ENCODE data around the gene RAB39A. TPM values are rescaled to one million over a fixed set of nuclear protein-coding genes. Genes with fewer than 3 reads are reported as not detected.
"Not testable (repeated sequence)": the region's sequence is repeated elsewhere in the genome, so short reads cannot be mapped to it uniquely, and the experiment has no call there.

Gene RAB39A
- total RNA-seq, 5 donors from 2014 or later (not counting 1 experiment from before 2014, with no cell fraction given), result 0.13 TPM; not detected in 4

DNA sequence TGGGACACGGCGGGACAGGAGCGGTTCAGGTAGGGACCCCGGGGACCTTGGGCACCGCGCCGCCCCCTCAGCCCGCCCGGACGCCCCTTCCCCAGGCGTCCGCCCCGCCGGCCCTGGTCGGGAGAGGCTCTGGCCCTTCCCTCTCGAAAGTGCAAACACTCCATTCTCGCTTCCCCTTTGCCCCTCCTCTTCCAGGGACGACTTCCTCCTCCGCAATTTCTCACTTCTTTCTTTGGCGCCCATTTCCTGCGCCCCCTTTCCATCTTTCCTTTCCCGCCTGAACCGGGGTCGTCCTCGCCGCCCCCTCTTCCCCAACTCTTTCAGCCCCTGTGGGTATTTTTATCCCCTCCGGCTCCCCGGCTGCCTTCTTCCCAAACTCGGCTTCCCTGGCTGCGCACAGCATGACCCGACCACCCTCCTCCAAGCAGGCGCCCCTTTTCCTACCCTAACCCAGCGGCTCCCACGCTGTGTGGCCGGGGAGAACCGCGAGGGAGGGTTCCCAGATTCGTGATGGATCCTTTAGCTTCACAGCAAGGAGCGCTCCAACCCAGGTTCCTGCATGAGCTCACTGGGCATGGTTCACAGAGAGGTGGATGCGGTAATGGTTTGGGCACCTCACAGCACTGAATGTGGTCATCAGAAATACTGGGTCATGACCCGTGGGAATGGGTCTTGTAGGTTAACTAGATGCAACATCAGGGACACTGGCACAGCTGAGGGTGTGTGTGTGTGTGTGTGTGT, 689 bp downstream of the RAB39A start:
- Histone ChIP-seq H3K36me3 (ENCODE audit: control insufficient read depth in 2 of 2, extremely low read depth in 1 of 2, insufficient read depth in 1 of 2, low read length in 1 of 2) (no peaks in the 10 kb centered on the region), H3K27me3 (replicated peaks in 1 of 2; ENCODE audit: control insufficient read depth in 2 of 2, extremely low read depth in 1 of 2, insufficient read depth in 2 of 2, low read length in 1 of 2) (peaks cover 7 to 39% of the 10 kb centered on the region in 2 experiments), H3K9me3 (no peaks in the 10 kb centered on the region), H3K4me1 (ENCODE audit: control insufficient read depth in 1 of 2, extremely low read depth in 1 of 2, insufficient read depth in 2 of 2, low read length in 2 of 2) (peaks cover 4 to 17% of the 10 kb centered on the region in 2 experiments), H3K4me3 (ENCODE audit: control insufficient read depth in 1 of 2, extremely low read depth in 1 of 2, low read length in 1 of 2) (peak overlapping the region; percentile 5 to 33), H3K27ac (ENCODE audit: low read length) (no peak overlapping the region)
- ATAC-seq (replicated peaks in 1 of 4), result peak in 2 of 4 experiments; percentile 10 to 13
- no peaks in the 10 kb centered on the region for H3K36me3 Mint-ChIP-seq
- H3K4me1 Mint-ChIP-seq, result peaks cover 12 to 20% (median 12%) of the 10 kb centered on the region in 3 donors
- CTCF ChIA-PET, result interaction anchor here in 1 of 2 donors (1.1 kb wide), 1 partner anchor 8 kb away, joined by 3 read pairs; no protein-coding TSS in a partner anchor
- POLR2A ChIA-PET, result no interaction called here
- H3K9me3 Mint-ChIP-seq, result peaks cover 0 to 5% (median 0%) of the 10 kb centered on the region in 3 donors
- DNase-seq, result peak in 1 of 35 experiments; percentile 2
- 6% methylated on average over 37 of the region's 41 CpGs for WGBS (ENCODE audit: insufficient coverage)
- no peak overlapping the region for H3K27ac Mint-ChIP-seq
- peaks cover 43 to 46% of the 10 kb centered on the region in 2 donors for H3K27me3 Mint-ChIP-seq
- peak overlapping the region; percentile 67 to 89 (median 72) for H3K4me3 Mint-ChIP-seq

DNA sequence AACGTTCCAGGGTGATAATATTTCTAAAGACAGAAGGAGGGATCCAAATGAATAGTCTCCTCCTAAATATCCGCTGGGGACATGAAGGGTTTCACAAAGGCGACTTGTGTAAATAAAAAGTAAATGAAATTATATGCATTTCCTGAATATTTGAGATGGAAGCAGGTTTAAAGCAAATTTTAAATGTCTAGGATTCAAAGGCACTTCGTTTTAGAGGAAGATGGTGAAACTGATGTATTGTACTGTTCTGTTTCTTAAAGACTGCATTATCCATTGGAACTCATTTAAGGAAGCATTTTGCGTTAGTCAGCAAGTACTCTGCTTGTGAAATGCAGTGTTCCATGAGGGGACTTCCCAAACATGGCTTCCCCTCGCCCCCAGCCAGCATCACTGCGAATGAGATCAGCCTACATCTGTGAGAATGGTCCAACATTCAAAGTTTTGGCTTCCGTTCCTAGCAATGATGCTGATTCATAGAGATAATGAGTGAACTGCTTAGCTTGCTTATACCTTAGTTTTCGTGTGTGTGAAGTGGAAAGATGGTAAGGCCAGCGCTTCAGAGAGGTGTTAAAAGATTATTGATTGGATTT, 1.5 kb downstream of the RAB39A start:
- CTCF ChIA-PET, result interaction anchor here in 1 of 2 donors (1.1 kb wide), 1 partner anchor 7 kb away, joined by 3 read pairs; no protein-coding TSS in a partner anchor

DNA sequence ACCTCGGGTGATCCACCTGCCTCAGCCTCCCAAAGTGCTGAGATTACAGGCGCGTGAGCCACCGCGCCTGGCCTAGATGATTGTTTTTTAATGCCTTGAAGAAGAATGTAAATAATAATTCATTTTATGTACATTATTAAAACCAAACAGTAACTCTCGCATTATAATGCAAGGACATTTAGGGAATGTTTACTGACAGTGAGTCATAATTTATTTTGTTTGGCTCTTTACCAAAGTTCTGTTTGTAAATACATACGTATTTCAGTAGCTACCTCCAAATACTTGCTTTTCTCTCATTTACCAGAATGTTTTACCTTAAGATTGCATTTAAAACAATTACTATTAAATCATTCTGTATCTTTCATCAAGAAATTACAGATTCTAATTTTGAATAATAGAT, 3.0 kb downstream of the RAB39A start:
- H3K9me3 Mint-ChIP-seq, result peaks cover 0 to 5% (median 0%) of the 10 kb centered on the region in 3 donors
- Histone ChIP-seq H3K27me3 (replicated peaks in 1 of 2; ENCODE audit: control insufficient read depth in 2 of 2, extremely low read depth in 1 of 2, insufficient read depth in 2 of 2, low read length in 1 of 2) (peaks cover 7 to 36% of the 10 kb centered on the region in 2 experiments), H3K9me3 (no peaks in the 10 kb centered on the region), H3K27ac (ENCODE audit: low read length) (no peak overlapping the region), H3K4me1 (ENCODE audit: control insufficient read depth in 1 of 2, extremely low read depth in 1 of 2, insufficient read depth in 2 of 2, low read length in 2 of 2) (peaks cover 4 to 17% of the 10 kb centered on the region in 2 experiments), H3K36me3 (ENCODE audit: control insufficient read depth in 2 of 2, extremely low read depth in 1 of 2, insufficient read depth in 1 of 2, low read length in 1 of 2) (no peaks in the 10 kb centered on the region), H3K4me3 (ENCODE audit: control insufficient read depth in 1 of 2, extremely low read depth in 1 of 2, low read length in 1 of 2) (no peak overlapping the region)
- ATAC-seq (replicated peaks in 1 of 4), result no peak
- no peaks in the 10 kb centered on the region for H3K36me3 Mint-ChIP-seq
- H3K4me3 Mint-ChIP-seq, result no peak overlapping the region
- DNase-seq, result no peak
- H3K4me1 Mint-ChIP-seq, result peaks cover 12 to 17% (median 12%) of the 10 kb centered on the region in 3 donors
- no peak overlapping the region for H3K27ac Mint-ChIP-seq
- no CpG with 5 or more reads among the region's 7 CpGs for WGBS (ENCODE audit: insufficient coverage)
- peaks cover 30 to 32% of the 10 kb centered on the region in 2 donors for H3K27me3 Mint-ChIP-seq
- ChIA-PET POLR2A (no interaction called here), CTCF (no interaction called here)

More for the DNA sequence above, 1.5 kb downstream of the RAB39A start:
- Mint-ChIP-seq H3K9me3 (peaks cover 0 to 5% (median 0%) of the 10 kb centered on the region in 3 donors), H3K4me1 (peaks cover 12 to 20% (median 12%) of the 10 kb centered on the region in 3 donors), H3K27ac (no peak overlapping the region), H3K36me3 (no peaks in the 10 kb centered on the region), H3K27me3 (peaks cover 38 to 41% of the 10 kb centered on the region in 2 donors), H3K4me3 (peak overlapping the region; percentile 15 to 89 (median 67))
- H3K9me3 ChIP-seq, result no peaks in the 10 kb centered on the region
- WGBS (ENCODE audit: insufficient coverage), result 61% methylated on average over 5 of the region's 10 CpGs
- DNase-seq, result peak in 1 of 35 experiments; percentile 9
- no peak overlapping the region for H3K27ac ChIP-seq (ENCODE audit: low read length)
- ATAC-seq (replicated peaks in 1 of 4), result no peak
- no peaks in the 10 kb centered on the region for H3K36me3 ChIP-seq (ENCODE audit: control insufficient read depth in 2 of 2, extremely low read depth in 1 of 2, insufficient read depth in 1 of 2, low read length in 1 of 2)
- peaks cover 7 to 38% of the 10 kb centered on the region in 2 experiments for H3K27me3 ChIP-seq (replicated peaks in 1 of 2; ENCODE audit: control insufficient read depth in 2 of 2, extremely low read depth in 1 of 2, insufficient read depth in 2 of 2, low read length in 1 of 2)
- POLR2A ChIA-PET, result no interaction called here
- H3K4me1 ChIP-seq (ENCODE audit: control insufficient read depth in 1 of 2, extremely low read depth in 1 of 2, insufficient read depth in 2 of 2, low read length in 2 of 2), result peaks cover 4 to 17% of the 10 kb centered on the region in 2 experiments
- H3K4me3 ChIP-seq (ENCODE audit: control insufficient read depth in 1 of 2, extremely low read depth in 1 of 2, low read length in 1 of 2), result no peak overlapping the region

DNA sequence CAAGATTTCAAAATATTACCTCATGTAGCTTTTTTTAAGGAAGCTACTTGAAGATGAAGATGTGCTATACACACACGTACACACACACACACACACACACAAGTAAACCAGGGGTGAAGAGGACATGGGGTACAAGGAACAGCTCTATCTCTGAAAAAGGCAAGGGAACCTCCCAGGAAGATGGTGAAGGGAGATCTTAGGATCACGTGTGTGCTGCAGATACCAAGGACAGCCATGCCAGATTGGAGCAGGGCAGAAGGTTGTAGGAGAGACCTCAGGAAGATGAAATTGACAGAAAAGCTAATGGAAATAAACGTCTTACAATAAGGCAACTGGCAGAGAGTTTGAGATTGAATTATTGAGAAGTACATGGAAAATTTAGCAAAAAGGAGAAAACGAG, 19.7 kb downstream of the RAB39A start:
- Mint-ChIP-seq H3K4me3 (no peak overlapping the region), H3K36me3 (no peaks in the 10 kb centered on the region), H3K9me3 (no peaks in the 10 kb centered on the region), H3K27ac (no peak overlapping the region), H3K4me1 (no peaks in the 10 kb centered on the region), H3K27me3 (peaks cover 0 to 13% of the 10 kb centered on the region in 2 donors)
- no peaks in the 10 kb centered on the region for H3K9me3 ChIP-seq
- 56% methylated on average over 2 of the region's 4 CpGs for WGBS (ENCODE audit: insufficient coverage)
- no peak overlapping the region for H3K4me3 ChIP-seq (ENCODE audit: control insufficient read depth in 1 of 2, extremely low read depth in 1 of 2, low read length in 1 of 2)
- H3K27ac ChIP-seq (ENCODE audit: low read length), result no peak overlapping the region
- ChIA-PET POLR2A (interaction anchor here in 1 of 2 donors (0.7 kb wide), 1 partner anchor 27 kb away, joined by 16 read pairs; no protein-coding TSS in a partner anchor), CTCF (interaction anchor here in 1 of 2 donors (0.6 kb wide), 1 partner anchor 937 kb away, joined by 5 read pairs; no protein-coding TSS in a partner anchor)
- DNase-seq (no peak), ATAC-seq (replicated peaks in 1 of 4) (no peak)
- H3K27me3 ChIP-seq (replicated peaks in 1 of 2; ENCODE audit: control insufficient read depth in 2 of 2, extremely low read depth in 1 of 2, insufficient read depth in 2 of 2, low read length in 1 of 2), result no peaks in the 10 kb centered on the region
- H3K4me1 ChIP-seq (ENCODE audit: control insufficient read depth in 1 of 2, extremely low read depth in 1 of 2, insufficient read depth in 2 of 2, low read length in 2 of 2), result no peaks in the 10 kb centered on the region
- no peaks in the 10 kb centered on the region for H3K36me3 ChIP-seq (ENCODE audit: control insufficient read depth in 2 of 2, extremely low read depth in 1 of 2, insufficient read depth in 1 of 2, low read length in 1 of 2)

DNA sequence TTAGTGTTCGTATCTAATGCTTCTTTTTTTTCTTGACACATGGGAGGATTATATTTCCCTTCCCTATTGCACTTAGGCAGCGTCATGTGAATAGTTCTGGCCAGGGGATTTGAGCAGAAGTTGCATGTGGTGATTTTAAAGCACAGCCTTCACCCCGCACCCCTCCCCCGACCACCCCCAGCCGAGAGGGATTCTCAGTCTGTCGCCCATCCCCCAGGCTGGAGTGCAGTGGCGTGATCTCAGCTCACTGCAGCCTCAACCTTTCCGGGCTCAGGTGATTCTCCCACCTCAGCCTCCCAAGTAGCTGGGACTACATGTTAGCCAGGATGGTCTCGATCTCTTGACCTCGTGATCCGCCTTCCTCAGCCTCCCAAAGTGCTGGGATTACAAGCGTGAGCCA, 20.1 kb downstream of the RAB39A start:
- H3K9me3 Mint-ChIP-seq; H3K36me3 ChIP-seq (ENCODE audit: control insufficient read depth in 2 of 2, extremely low read depth in 1 of 2, insufficient read depth in 1 of 2, low read length in 1 of 2); H3K4me3 ChIP-seq (ENCODE audit: control insufficient read depth in 1 of 2, extremely low read depth in 1 of 2, low read length in 1 of 2); H3K27ac Mint-ChIP-seq; H3K27ac ChIP-seq (ENCODE audit: low read length); H3K4me1 Mint-ChIP-seq; ATAC-seq (replicated peaks in 1 of 4); DNase-seq; H3K4me1 ChIP-seq (ENCODE audit: control insufficient read depth in 1 of 2, extremely low read depth in 1 of 2, insufficient read depth in 2 of 2, low read length in 2 of 2); H3K36me3 Mint-ChIP-seq; H3K9me3 ChIP-seq; H3K27me3 ChIP-seq (replicated peaks in 1 of 2; ENCODE audit: control insufficient read depth in 2 of 2, extremely low read depth in 1 of 2, insufficient read depth in 2 of 2, low read length in 1 of 2); H3K4me3 Mint-ChIP-seq: not testable (repeated sequence)
- ChIA-PET POLR2A (interaction anchor here in 1 of 2 donors (0.7 kb wide), 1 partner anchor 27 kb away, joined by 16 read pairs; no protein-coding TSS in a partner anchor), CTCF (interaction anchor here in 1 of 2 donors (0.6 kb wide), 1 partner anchor 937 kb away, joined by 5 read pairs; no protein-coding TSS in a partner anchor)
- 70% methylated on average over 5 of the region's 12 CpGs for WGBS (ENCODE audit: insufficient coverage)
- H3K27me3 Mint-ChIP-seq, result peaks cover 0 to 13% of the 10 kb centered on the region in 2 donors

DNA sequence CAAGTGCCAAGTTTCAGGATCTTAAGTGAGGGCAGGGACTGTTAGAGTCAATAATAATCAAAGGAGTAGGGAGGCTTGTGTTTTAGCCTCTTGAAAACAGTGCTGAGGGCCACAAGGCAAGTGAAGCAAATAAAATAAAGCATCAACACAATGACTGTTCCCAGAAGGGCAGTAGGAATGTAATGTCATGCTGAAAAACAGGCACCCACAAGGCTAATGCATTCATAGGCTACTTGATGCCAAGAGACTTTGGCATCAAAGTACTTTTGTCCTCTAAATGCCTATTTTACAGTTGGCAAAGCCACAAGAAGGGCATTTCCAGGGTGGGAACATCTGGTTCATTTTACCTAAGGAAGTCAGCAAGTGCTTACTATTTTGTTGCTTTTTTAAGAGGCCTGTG, 22.9 kb downstream of the RAB39A start:
- Histone ChIP-seq H3K27me3 (replicated peaks in 1 of 2; ENCODE audit: control insufficient read depth in 2 of 2, extremely low read depth in 1 of 2, insufficient read depth in 2 of 2, low read length in 1 of 2) (peaks cover 0 to 5% of the 10 kb centered on the region in 2 experiments), H3K4me3 (ENCODE audit: control insufficient read depth in 1 of 2, extremely low read depth in 1 of 2, low read length in 1 of 2) (no peak overlapping the region), H3K36me3 (ENCODE audit: control insufficient read depth in 2 of 2, extremely low read depth in 1 of 2, insufficient read depth in 1 of 2, low read length in 1 of 2) (no peaks in the 10 kb centered on the region), H3K9me3 (no peaks in the 10 kb centered on the region), H3K4me1 (ENCODE audit: control insufficient read depth in 1 of 2, extremely low read depth in 1 of 2, insufficient read depth in 2 of 2, low read length in 2 of 2) (no peaks in the 10 kb centered on the region), H3K27ac (ENCODE audit: low read length) (no peak overlapping the region)
- no peak for ATAC-seq (replicated peaks in 1 of 4)
- H3K9me3 Mint-ChIP-seq, result no peaks in the 10 kb centered on the region
- CTCF ChIA-PET, result interaction anchor here in 1 of 2 donors (0.7 kb wide), 1 partner anchor 38 kb away, joined by 3 read pairs; no protein-coding TSS in a partner anchor
- no peak overlapping the region for H3K4me3 Mint-ChIP-seq
- no peak for DNase-seq
- peaks cover 0 to 11% of the 10 kb centered on the region in 2 donors for H3K27me3 Mint-ChIP-seq
- POLR2A ChIA-PET, result interaction anchor here in 1 of 2 donors (0.6 kb wide), 1 partner anchor 23 kb away, joined by 3 read pairs; no protein-coding TSS in a partner anchor
- no peaks in the 10 kb centered on the region for H3K4me1 Mint-ChIP-seq
- H3K27ac Mint-ChIP-seq, result no peak overlapping the region
- H3K36me3 Mint-ChIP-seq, result no peaks in the 10 kb centered on the region

All from T-cell (primary cell).